WI38 (cell line): ENCODE results near the gene WNT3.

Experiments
- H3K4me3 ChIP-seq: 2 replicates; pipeline ENCODE4 v1.5.1; 2011; ENCODE audit warnings: low read depth, mild to moderate bottlenecking, control low read depth, low read length
- TF ChIP-seq, protein P1 (sequence below): IDR thresholded peaks from 2 replicates; pipeline ENCODE4 v1.5.1; 2012; ENCODE audit warnings: low read depth, mild to moderate bottlenecking, control low read depth, low read length

WNT3 gene, protein sequence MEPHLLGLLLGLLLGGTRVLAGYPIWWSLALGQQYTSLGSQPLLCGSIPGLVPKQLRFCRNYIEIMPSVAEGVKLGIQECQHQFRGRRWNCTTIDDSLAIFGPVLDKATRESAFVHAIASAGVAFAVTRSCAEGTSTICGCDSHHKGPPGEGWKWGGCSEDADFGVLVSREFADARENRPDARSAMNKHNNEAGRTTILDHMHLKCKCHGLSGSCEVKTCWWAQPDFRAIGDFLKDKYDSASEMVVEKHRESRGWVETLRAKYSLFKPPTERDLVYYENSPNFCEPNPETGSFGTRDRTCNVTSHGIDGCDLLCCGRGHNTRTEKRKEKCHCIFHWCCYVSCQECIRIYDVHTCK

DNA sequence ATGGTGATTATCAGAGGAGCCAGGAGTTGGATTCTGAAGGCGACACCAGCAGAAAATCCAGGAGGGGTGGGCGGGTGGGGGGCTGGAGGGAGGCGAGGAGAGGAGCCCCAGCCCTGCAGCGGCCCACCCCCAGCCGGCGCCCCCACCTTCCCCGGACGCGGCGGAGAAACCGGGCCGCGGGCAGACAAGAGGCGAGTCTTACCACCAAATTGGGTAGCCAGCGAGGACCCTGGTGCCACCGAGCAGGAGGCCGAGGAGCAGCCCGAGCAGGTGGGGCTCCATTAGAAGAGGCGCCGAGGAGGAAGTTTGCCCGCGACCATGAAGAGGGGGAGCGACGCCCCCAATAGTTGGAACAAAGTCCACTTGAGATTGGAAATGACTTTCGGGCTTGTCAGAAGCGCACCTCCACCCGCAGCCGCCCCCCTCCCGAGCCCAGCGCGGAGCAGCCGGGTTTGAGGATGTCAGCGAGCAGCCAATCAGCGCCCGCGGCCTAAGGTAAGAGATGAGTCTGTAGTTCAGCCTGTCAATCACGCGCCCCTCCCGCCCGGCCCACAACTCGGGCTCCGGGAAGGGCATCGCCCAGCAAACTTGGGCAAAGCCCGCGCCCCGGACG lies at the start of gene WNT3:
Gene WNT3 (minus strand): TSS at position 377 of the 613 bp plus-strand sequence. CDS start 95 bp downstream, at position 282.
- TF ChIP-seq, protein P1, sequence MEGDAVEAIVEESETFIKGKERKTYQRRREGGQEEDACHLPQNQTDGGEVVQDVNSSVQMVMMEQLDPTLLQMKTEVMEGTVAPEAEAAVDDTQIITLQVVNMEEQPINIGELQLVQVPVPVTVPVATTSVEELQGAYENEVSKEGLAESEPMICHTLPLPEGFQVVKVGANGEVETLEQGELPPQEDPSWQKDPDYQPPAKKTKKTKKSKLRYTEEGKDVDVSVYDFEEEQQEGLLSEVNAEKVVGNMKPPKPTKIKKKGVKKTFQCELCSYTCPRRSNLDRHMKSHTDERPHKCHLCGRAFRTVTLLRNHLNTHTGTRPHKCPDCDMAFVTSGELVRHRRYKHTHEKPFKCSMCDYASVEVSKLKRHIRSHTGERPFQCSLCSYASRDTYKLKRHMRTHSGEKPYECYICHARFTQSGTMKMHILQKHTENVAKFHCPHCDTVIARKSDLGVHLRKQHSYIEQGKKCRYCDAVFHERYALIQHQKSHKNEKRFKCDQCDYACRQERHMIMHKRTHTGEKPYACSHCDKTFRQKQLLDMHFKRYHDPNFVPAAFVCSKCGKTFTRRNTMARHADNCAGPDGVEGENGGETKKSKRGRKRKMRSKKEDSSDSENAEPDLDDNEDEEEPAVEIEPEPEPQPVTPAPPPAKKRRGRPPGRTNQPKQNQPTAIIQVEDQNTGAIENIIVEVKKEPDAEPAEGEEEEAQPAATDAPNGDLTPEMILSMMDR = no peak
- H3K4me3 ChIP-seq = no peak within 1 kb of the TSS

DNA sequence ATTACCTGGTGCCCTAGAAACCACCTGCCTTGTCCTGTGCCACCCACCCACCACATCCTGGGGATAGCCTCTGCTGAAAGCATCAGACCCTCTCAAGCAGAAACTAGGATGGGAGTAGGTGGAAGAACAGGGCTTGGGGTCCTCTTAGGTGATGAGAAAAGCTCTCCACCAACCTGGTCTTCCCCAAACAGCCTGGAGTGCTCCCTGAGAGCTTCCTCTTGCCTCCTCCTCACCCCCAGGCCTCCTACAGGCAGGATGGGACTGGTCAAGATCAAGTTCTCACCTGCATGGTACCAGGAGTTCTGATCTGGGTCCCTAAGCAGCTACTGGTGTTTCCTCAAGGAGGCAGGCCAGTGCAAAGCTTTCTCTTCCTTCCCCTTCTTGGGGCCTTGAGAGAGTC lies 48.3 kb upstream of the WNT3 start:
- no peak overlapping the region for H3K4me3 ChIP-seq
- TF ChIP-seq, protein P1 = no peak

DNA sequence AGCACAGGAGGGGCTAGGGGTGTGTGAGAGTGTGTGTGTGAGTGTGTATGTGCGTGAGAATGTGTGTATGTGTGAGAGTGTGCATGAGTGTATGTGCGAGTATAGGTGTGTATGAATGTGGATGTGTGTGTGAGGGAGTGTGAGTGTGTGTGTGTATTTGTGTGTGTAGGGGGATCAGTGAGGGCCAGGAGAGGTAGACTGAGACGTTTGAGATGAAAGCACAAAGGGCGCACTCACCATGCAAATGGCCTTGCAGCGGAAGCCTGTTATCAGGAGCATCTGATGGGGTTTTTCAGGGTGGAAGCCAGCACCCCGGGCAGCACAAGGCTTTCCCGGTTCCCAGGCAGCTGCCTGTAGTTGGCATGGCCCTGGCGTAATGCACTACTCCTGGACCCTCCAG lies 47.8 kb upstream of the WNT3 start:
- H3K4me3 ChIP-seq = no peak overlapping the region
- TF ChIP-seq, protein P1 = no peak

DNA sequence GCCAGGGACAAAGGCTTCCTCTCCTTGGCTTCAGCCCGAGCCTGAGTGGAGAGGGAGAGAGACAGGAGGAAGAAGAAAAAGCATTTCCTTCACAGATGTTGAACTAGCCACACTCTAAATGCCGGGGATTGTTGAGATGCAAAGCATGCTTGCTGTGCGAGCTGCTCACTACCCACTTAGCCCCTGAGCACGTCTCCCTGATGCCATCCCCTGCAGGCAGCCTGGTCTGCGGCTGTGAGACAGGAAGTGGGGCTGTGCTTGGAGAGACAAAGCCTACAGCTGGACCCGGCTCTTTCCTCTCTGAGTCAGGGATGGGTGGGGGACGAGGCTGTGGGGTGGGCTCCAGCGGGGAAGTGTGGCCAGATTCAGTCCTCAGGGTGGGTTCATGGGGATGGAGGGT lies 46.6 kb upstream of the WNT3 start:
- no peak overlapping the region for H3K4me3 ChIP-seq
- TF ChIP-seq, protein P1 = no peak

DNA sequence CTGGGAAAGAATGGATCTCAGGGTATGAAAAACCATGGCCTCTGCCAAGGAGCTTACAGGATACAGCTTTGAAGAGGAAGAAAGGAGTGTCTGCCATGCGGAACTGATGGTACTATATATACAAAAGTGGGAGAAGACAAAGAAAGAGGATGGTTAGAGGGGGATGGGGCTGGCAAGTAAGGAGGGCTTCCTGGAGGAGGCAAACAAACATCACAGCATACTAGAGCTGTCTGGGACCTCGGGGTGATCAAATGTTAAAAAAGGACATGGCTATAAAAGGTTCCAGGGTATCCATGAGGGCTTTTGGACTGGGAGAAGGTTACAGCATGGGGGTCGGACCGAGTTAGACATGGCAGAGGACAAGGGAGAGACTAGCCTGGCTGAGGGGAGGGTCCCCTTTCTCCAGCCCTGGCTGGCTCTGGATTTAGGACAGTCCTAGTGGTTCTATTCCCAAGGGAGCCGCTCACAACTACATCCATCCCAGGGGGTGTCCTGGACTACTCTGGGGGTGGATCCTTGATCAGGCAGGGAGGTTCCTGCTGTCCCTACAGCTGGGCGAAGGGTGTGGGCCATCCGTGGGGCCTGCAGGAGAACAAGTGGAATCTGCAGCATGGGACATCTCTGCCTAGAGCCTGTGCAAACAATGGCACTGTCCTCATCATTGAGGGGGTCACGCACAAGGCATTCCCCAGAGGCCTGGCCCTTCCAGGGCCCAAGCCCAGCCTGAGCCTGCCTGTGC lies 45.1 kb upstream of the WNT3 start:
- H3K4me3 ChIP-seq = no peak overlapping the region

DNA sequence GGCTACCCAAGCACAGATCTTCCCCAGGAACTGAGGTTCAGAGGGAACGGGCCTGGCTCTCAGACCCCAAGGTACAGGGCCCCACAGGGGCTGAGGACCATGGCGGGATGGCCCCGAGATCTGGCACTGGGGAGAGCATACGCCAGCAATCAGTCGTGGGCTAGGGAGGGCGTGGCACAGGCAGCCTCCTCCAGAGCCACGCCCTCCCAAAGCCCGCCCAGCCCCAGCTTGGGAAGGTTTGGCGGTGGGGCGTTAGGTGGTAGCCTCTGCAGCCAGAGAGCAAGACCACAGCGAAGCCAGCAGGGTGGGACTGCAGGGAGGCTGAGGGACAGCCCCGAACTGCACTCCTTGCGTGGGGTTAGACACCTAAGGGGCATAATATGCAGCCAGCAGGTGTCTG lies 44.5 kb upstream of the WNT3 start:
- TF ChIP-seq, protein P1 = no peak
- H3K4me3 ChIP-seq = no peak overlapping the region

More for the DNA sequence above, 45.1 kb upstream of the WNT3 start:
- TF ChIP-seq, protein P1 = no peak

DNA sequence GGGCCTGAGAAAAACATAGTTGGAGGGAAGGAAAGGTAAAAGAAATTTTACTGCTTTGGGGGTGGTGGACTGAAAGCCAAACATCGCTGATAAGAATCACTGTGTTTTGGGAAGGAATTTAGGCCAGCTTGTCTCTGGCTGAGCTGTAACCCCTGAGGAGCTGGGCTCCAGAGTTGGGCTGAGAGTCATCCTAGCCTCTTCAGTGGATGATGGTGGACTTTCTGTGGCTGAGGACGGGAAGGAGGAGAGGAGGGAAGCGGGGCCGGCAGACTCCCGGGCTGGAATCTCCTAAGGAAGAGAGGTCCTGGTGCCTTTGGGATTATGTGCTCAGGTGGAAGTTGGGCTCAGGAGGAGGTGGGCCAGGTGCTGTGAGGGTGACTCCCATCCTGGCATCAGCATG lies 41.5 kb upstream of the WNT3 start:
- TF ChIP-seq, protein P1 = no peak
- H3K4me3 ChIP-seq = no peak overlapping the region
